ENCODE results near the gene ANGPTL3. TPM values are rescaled to one million over a fixed set of nuclear protein-coding genes. Genes with fewer than 3 reads are reported as not detected.

ANGPTL3 gene
- total and polyA plus RNA-seq, 10 of the 15 experiments (the other 5 are each of a cell fraction or from before 2014, with no cell fraction given) = 0.05 to 0.15 (median 0.07) TPM; not detected in 7

DNA sequence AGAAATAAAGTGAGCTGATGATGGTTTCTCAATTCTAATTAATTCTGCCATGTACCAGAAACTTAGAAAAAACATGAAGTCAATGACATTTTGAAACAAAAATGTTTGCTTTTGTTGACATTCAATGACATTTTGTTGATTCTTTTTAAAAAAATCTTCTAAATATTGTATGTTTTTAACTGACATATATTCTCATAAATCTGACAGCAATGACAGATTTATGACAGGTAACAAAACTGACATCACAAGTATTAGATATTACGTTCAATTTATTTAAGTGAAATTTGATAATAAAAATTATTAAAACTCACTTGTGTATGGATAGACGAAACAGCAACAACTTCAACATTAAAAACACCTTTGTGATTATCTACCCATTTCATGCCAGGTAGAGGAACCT lies 36.0 kb upstream of the ANGPTL3 start:
- no peak overlapping the region for H3K4me2 ChIP-seq (ENCODE audit: control insufficient read depth, insufficient read depth)
- H3K4me1 ChIP-seq (ENCODE audit: control insufficient read depth, insufficient read depth, low read length) = no peaks in the 10 kb centered on the region
- H3K79me2 ChIP-seq (ENCODE audit: control insufficient read depth, insufficient read depth, low read length) = no peaks in the 10 kb centered on the region
- ChIA-PET POLR2A (no interaction called here), RAD21 (ENCODE audit: unreplicated experiment) (no interaction called here), SMC1A (ENCODE audit: uncharacterized antibody, unreplicated experiment) (no interaction called here), CTCF (interaction anchor here (2.2 kb wide), 1 partner anchor 10 kb away, joined by 6 read pairs; no protein-coding TSS in a partner anchor)
- H3K9ac ChIP-seq (ENCODE audit: control insufficient read depth, insufficient read depth, low read length) = no peak overlapping the region
- WGBS (ENCODE audit: insufficient coverage, insufficient replicate concordance, low lambda C conversion rate, missing lambda C conversion rate) = 76% methylated on average over 2 of the region's 2 CpGs
- ATAC-seq (no peak), DNase-seq (ENCODE audit: low read depth, low spot score) (no peak), FAIRE-seq (no peak)
- H3K27ac ChIP-seq (ENCODE audit: control insufficient read depth, insufficient read depth) = no peak overlapping the region
- no peaks in the 10 kb centered on the region for H3K27me3 ChIP-seq (replicated peaks in 1 of 2; ENCODE audit: control insufficient read depth in 2 of 2, insufficient read depth in 2 of 2, low read length in 1 of 2)
- no TSS peak for BruUV-seq (replicated peaks)
- intact Hi-C loops (cut with micrococcal nuclease; ENCODE audit: unreplicated experiment) (no loop called here), in situ Hi-C loops (cut with MboI) (no loop called here)
- no peak overlapping the region for H3K4me3 ChIP-seq
- no peaks in the 10 kb centered on the region; a peak in 1 of 4 replicates for H3K36me3 ChIP-seq (ENCODE audit: control insufficient read depth in 2 of 2, insufficient read depth in 2 of 2, low read length in 1 of 2)
- no peak overlapping the region for H2AFZ ChIP-seq (ENCODE audit: control insufficient read depth, low read depth, low read length)
- no peaks in the 10 kb centered on the region for H3K9me3 ChIP-seq (replicated peaks; ENCODE audit: control insufficient read depth, insufficient read depth, low read length)
- H4K20me1 ChIP-seq (ENCODE audit: control insufficient read depth, insufficient read depth) = no peaks in the 10 kb centered on the region
- TF ChIP-seq GATAD2B (conservative IDR thresholded peaks at IDR 0.05; ENCODE audit: low read depth) (no peak), KLF5 (IDR thresholded peaks at IDR 0.05; ENCODE audit: partially characterized antibody) (no peak), HDGF (IDR thresholded peaks at IDR 0.05) (no peak), POLR2AphosphoS2 (IDR thresholded peaks at IDR 0.05; ENCODE audit: low read depth, low read length) (no peak), ZBED1 (IDR thresholded peaks at IDR 0.05; ENCODE audit: borderline replicate concordance) (no peak), IKZF2 (IDR thresholded peaks at IDR 0.05) (no peak), ZNF384 (IDR thresholded peaks at IDR 0.05; ENCODE audit: borderline replicate concordance, low read depth, low read length) (no peak), IRF4 (IDR thresholded peaks at IDR 0.05; ENCODE audit: low read depth, low read length) (no peak)
- TF ChIP-seq, protein P1, sequence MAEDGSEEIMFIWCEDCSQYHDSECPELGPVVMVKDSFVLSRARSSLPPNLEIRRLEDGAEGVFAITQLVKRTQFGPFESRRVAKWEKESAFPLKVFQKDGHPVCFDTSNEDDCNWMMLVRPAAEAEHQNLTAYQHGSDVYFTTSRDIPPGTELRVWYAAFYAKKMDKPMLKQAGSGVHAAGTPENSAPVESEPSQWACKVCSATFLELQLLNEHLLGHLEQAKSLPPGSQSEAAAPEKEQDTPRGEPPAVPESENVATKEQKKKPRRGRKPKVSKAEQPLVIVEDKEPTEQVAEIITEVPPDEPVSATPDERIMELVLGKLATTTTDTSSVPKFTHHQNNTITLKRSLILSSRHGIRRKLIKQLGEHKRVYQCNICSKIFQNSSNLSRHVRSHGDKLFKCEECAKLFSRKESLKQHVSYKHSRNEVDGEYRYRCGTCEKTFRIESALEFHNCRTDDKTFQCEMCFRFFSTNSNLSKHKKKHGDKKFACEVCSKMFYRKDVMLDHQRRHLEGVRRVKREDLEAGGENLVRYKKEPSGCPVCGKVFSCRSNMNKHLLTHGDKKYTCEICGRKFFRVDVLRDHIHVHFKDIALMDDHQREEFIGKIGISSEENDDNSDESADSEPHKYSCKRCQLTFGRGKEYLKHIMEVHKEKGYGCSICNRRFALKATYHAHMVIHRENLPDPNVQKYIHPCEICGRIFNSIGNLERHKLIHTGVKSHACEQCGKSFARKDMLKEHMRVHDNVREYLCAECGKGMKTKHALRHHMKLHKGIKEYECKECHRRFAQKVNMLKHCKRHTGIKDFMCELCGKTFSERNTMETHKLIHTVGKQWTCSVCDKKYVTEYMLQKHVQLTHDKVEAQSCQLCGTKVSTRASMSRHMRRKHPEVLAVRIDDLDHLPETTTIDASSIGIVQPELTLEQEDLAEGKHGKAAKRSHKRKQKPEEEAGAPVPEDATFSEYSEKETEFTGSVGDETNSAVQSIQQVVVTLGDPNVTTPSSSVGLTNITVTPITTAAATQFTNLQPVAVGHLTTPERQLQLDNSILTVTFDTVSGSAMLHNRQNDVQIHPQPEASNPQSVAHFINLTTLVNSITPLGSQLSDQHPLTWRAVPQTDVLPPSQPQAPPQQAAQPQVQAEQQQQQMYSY (CRISPR knock-in tag; IDR thresholded peaks at IDR 0.05) = no peak
- TF ChIP-seq, protein P2, sequence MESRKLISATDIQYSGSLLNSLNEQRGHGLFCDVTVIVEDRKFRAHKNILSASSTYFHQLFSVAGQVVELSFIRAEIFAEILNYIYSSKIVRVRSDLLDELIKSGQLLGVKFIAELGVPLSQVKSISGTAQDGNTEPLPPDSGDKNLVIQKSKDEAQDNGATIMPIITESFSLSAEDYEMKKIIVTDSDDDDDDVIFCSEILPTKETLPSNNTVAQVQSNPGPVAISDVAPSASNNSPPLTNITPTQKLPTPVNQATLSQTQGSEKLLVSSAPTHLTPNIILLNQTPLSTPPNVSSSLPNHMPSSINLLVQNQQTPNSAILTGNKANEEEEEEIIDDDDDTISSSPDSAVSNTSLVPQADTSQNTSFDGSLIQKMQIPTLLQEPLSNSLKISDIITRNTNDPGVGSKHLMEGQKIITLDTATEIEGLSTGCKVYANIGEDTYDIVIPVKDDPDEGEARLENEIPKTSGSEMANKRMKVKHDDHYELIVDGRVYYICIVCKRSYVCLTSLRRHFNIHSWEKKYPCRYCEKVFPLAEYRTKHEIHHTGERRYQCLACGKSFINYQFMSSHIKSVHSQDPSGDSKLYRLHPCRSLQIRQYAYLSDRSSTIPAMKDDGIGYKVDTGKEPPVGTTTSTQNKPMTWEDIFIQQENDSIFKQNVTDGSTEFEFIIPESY (IDR thresholded peaks at IDR 0.05) = no peak
- TF ChIP-seq, protein P3, sequence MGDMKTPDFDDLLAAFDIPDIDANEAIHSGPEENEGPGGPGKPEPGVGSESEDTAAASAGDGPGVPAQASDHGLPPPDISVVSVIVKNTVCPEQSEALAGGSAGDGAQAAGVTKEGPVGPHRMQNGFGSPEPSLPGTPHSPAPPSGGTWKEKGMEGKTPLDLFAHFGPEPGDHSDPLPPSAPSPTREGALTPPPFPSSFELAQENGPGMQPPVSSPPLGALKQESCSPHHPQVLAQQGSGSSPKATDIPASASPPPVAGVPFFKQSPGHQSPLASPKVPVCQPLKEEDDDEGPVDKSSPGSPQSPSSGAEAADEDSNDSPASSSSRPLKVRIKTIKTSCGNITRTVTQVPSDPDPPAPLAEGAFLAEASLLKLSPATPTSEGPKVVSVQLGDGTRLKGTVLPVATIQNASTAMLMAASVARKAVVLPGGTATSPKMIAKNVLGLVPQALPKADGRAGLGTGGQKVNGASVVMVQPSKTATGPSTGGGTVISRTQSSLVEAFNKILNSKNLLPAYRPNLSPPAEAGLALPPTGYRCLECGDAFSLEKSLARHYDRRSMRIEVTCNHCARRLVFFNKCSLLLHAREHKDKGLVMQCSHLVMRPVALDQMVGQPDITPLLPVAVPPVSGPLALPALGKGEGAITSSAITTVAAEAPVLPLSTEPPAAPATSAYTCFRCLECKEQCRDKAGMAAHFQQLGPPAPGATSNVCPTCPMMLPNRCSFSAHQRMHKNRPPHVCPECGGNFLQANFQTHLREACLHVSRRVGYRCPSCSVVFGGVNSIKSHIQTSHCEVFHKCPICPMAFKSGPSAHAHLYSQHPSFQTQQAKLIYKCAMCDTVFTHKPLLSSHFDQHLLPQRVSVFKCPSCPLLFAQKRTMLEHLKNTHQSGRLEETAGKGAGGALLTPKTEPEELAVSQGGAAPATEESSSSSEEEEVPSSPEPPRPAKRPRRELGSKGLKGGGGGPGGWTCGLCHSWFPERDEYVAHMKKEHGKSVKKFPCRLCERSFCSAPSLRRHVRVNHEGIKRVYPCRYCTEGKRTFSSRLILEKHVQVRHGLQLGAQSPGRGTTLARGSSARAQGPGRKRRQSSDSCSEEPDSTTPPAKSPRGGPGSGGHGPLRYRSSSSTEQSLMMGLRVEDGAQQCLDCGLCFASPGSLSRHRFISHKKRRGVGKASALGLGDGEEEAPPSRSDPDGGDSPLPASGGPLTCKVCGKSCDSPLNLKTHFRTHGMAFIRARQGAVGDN (IDR thresholded peaks at IDR 0.05) = no peak

Data from GM12878 (cell line).